ENCODE measurements around the gene EXOC4.

The EXOC4 gene

GRCh38 chr7:133461421-133461820 is 208.5 kb downstream of the EXOC4 start:
- H3K27me3 ChIP-seq (ENCODE audit: control insufficient read depth, low read length): no peaks in the 10 kb centered on the region
- no peaks in the 10 kb centered on the region for H3K79me2 ChIP-seq (ENCODE audit: control insufficient read depth, low read length)
- TF ChIP-seq CTCF (IDR thresholded peaks at IDR 0.05; ENCODE audit: low read depth, low read length, poor library complexity, severe bottlenecking) (no peak), EZH2phosphoT487 (IDR thresholded peaks at IDR 0.05; ENCODE audit: borderline replicate concordance, low read length) (no peak)
- H3K36me3 ChIP-seq (ENCODE audit: control insufficient read depth, low read length): no peaks in the 10 kb centered on the region
- no peaks in the 10 kb centered on the region for H3F3A ChIP-seq (ENCODE audit: control insufficient read depth, insufficient read depth)
- H3K4me1 ChIP-seq (ENCODE audit: control insufficient read depth, low read length): no peaks in the 10 kb centered on the region
- no peaks in the 10 kb centered on the region for H3K9me2 ChIP-seq (replicated peaks; ENCODE audit: control insufficient read depth, low read length)
- no peaks in the 10 kb centered on the region for H3K9me3 ChIP-seq (ENCODE audit: control insufficient read depth, insufficient read depth, low read length)
- H3K4me2 ChIP-seq (ENCODE audit: low read length): no peak overlapping the region
- no peak overlapping the region for H3K4me3 ChIP-seq (ENCODE audit: low read length)
- no peak overlapping the region for H3K27ac ChIP-seq (ENCODE audit: low read depth, low read length)
- H4K20me1 ChIP-seq (ENCODE audit: control insufficient read depth, insufficient read depth, low read depth, low read length): no peaks in the 10 kb centered on the region

GRCh38 chr7:133475655-133476054 is 222.8 kb downstream of the EXOC4 start:
- Histone ChIP-seq H3K4me1 (ENCODE audit: control insufficient read depth, low read length) (peaks cover 12% of the 10 kb centered on the region), H3K27ac (ENCODE audit: low read depth, low read length) (no peak overlapping the region), H4K20me1 (ENCODE audit: control insufficient read depth, insufficient read depth, low read depth, low read length) (no peaks in the 10 kb centered on the region), H3K9me3 (ENCODE audit: control insufficient read depth, insufficient read depth, low read length) (no peaks in the 10 kb centered on the region), H3K4me2 (ENCODE audit: low read length) (no peak overlapping the region), H3K27me3 (ENCODE audit: control insufficient read depth, low read length) (no peaks in the 10 kb centered on the region), H3K36me3 (ENCODE audit: control insufficient read depth, low read length) (peaks cover 7% of the 10 kb centered on the region; the same call in 1 of the 2 replicates), H3K79me2 (ENCODE audit: control insufficient read depth, low read length) (no peaks in the 10 kb centered on the region), H3K9me2 (replicated peaks; ENCODE audit: control insufficient read depth, low read length) (no peaks in the 10 kb centered on the region), H3F3A (ENCODE audit: control insufficient read depth, insufficient read depth) (no peaks in the 10 kb centered on the region; the same call in 1 of the 2 replicates), H3K4me3 (ENCODE audit: low read length) (no peak overlapping the region)
- TF ChIP-seq EZH2phosphoT487 (IDR thresholded peaks at IDR 0.05; ENCODE audit: borderline replicate concordance, low read length): no peak
- TF ChIP-seq CTCF (IDR thresholded peaks at IDR 0.05; ENCODE audit: low read depth, low read length, poor library complexity, severe bottlenecking): no peak

- no peaks in the 10 kb centered on the region; the same call in 1 of the 2 replicates for H3F3A ChIP-seq (ENCODE audit: control insufficient read depth, insufficient read depth)
- H3K36me3 ChIP-seq (ENCODE audit: control insufficient read depth, low read length): peaks cover 7% of the 10 kb centered on the region; the same call in 1 of the 2 replicates
- no peaks in the 10 kb centered on the region for H3K9me2 ChIP-seq (replicated peaks; ENCODE audit: control insufficient read depth, low read length)
- no peaks in the 10 kb centered on the region for H4K20me1 ChIP-seq (ENCODE audit: control insufficient read depth, insufficient read depth, low read depth, low read length)
- H3K79me2 ChIP-seq (ENCODE audit: control insufficient read depth, low read length): no peaks in the 10 kb centered on the region
- H3K27ac ChIP-seq (ENCODE audit: low read depth, low read length): no peak overlapping the region
- H3K4me3 ChIP-seq (ENCODE audit: low read length): no peak overlapping the region
- TF ChIP-seq EZH2phosphoT487 (IDR thresholded peaks at IDR 0.05; ENCODE audit: borderline replicate concordance, low read length) (no peak), CTCF (IDR thresholded peaks at IDR 0.05; ENCODE audit: low read depth, low read length, poor library complexity, severe bottlenecking) (no peak)
- H3K4me1 ChIP-seq (ENCODE audit: control insufficient read depth, low read length): peaks cover 12% of the 10 kb centered on the region
- H3K4me2 ChIP-seq (ENCODE audit: low read length): no peak overlapping the region
- no peaks in the 10 kb centered on the region for H3K27me3 ChIP-seq (ENCODE audit: control insufficient read depth, low read length)
- H3K9me3 ChIP-seq (ENCODE audit: control insufficient read depth, insufficient read depth, low read length): no peaks in the 10 kb centered on the region
These were observed 224.9 kb downstream of the EXOC4 start for GRCh38 chr7:133477791-133478190.

Measured in DOHH2 (cell line).